Mononuclear cell (primary cell): ENCODE measurements around the gene SLC22A12. TPM values are rescaled to one million over a fixed set of nuclear protein-coding genes. Genes with fewer than 3 reads are reported as not detected.

Experiments
- H3K27me3 ChIP-seq: 2 replicates; pipeline ENCODE4 v1.6.0; 2011; ENCODE audit warnings: low read length, control low read depth; ENCODE audit not compliant: insufficient read depth
- H3K4me1 ChIP-seq: 2 replicates; pipeline ENCODE4 v1.5.1; 2011; ENCODE audit warnings: mild to moderate bottlenecking, low read length, control low read depth; ENCODE audit not compliant: insufficient read depth
- H3K4me3 ChIP-seq: 2 replicates; pipeline ENCODE4 v1.5.1; 2011; ENCODE audit warnings: mild to moderate bottlenecking, low read length, moderate library complexity
- H3K9me3 ChIP-seq: 2 replicates; pipeline ENCODE4 v1.5.1; 2011; ENCODE audit warnings: low read depth, mild to moderate bottlenecking, control low read depth, low read length
- total RNA-seq: library from RNA; depleted of rRNA; stranded (reverse); fragments of >200 nt; gene quantifications from one replicate; pipeline ENCODE4 v1.2.3, GENCODE V29; 2012

SLC22A12 gene
- total RNA-seq, 1 donor = not detected

DNA sequence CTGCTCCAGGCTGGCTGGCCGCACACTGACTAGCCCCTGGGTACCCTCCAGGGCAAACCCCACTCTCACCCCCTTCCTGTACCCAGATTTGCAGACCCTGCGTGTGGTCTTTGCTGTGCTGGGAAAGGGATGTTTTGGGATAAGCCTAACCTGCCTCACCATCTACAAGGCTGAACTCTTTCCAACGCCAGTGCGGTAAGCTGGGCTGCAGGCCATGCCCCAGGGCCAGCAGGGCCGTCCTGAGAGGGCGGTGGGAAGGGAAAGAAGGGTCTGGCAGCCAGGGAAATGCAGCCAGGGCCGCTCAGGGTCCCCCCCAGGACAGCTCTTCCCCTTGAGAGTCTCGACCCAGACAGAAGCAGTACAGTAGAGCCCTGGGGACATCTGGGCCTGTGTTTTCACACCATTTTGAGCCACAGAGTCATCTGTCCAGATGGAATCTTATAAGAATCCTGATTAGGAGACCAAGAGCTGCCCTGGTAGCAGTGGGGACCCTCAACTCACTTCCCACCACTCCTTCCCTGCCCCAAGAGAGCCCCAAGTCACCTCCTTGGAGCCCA is 22.4 kb upstream of the SLC22A12 start:
- H3K27me3 ChIP-seq = no peaks in the 10 kb centered on the region

DNA sequence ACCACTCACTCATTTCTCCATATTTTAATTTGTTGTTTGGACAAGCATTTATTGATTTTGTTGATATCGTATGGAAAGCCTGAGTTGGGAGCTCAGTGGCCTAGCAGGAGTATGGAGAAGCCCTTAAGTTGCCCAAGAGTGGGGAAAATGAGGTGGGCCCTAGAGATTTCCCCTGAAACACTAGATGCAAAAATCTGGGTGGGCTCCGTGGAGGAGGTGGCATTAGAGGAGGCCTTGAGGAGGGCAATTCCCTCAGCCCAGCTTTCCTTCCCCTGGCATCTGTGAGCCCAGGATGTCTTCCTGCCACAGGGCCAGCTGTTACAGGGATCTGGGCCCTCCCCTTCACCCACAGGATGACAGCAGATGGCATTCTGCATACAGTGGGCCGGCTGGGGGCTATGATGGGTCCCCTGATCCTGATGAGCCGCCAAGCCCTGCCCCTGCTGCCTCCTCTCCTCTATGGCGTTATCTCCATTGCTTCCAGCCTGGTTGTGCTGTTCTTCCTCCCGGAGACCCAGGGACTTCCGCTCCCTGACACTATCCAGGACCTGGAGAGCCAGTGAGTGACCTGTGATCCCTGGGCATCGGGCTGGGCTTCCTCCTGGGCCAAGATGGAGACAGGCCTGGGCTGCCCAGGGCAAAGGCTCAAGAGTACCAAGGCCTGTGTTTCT is 21.6 kb upstream of the SLC22A12 start:
- Histone ChIP-seq H3K4me3 (no peak overlapping the region), H3K4me1 (no peaks in the 10 kb centered on the region), H3K9me3 (no peaks in the 10 kb centered on the region), H3K27me3 (no peaks in the 10 kb centered on the region)

More for the DNA sequence above, 22.4 kb upstream of the SLC22A12 start:
- H3K9me3 ChIP-seq = no peaks in the 10 kb centered on the region
- no peaks in the 10 kb centered on the region for H3K4me1 ChIP-seq
- H3K4me3 ChIP-seq = no peak overlapping the region

DNA sequence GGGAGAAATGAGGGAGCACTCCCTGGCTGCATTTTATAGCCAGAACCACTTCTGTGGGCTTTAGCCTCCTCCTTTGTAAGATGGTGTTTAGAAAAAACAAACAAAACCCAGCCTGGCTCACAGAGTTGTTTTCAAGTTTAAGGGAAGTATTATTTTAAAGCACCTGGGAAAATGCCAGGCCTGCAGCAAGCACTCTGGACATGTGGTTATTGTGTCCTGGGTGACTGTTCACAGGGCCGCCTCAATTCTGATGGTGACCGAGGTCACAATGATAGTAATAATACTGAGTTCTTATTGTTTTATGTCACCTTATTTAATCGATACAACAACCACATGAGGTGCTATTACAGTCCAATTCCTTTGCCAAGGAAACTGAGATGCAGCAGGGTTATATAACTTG is 20.7 kb upstream of the SLC22A12 start:
- Histone ChIP-seq H3K4me3 (no peak overlapping the region), H3K27me3 (no peaks in the 10 kb centered on the region), H3K9me3 (no peaks in the 10 kb centered on the region), H3K4me1 (no peaks in the 10 kb centered on the region)

DNA sequence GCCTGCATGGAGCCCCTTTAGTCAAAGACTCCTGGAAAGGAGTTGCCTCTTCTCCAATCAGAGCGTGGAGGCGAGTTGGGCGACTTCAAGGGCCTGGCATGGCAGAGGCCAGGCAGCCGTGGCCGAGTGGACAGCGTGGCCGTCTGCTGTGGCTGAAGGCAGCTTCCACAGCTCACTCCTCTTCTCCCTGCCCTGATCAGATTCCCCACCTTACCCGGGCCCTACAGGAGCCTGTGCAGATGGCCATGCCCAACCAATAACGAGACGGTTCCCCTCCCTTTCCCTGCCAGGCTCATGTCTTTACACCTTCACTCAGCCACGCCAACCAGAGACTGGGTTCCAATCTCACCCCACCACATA is 20.0 kb upstream of the SLC22A12 start:
- no peaks in the 10 kb centered on the region for H3K9me3 ChIP-seq
- no peaks in the 10 kb centered on the region for H3K27me3 ChIP-seq
- no peak overlapping the region for H3K4me3 ChIP-seq
- no peaks in the 10 kb centered on the region for H3K4me1 ChIP-seq

DNA sequence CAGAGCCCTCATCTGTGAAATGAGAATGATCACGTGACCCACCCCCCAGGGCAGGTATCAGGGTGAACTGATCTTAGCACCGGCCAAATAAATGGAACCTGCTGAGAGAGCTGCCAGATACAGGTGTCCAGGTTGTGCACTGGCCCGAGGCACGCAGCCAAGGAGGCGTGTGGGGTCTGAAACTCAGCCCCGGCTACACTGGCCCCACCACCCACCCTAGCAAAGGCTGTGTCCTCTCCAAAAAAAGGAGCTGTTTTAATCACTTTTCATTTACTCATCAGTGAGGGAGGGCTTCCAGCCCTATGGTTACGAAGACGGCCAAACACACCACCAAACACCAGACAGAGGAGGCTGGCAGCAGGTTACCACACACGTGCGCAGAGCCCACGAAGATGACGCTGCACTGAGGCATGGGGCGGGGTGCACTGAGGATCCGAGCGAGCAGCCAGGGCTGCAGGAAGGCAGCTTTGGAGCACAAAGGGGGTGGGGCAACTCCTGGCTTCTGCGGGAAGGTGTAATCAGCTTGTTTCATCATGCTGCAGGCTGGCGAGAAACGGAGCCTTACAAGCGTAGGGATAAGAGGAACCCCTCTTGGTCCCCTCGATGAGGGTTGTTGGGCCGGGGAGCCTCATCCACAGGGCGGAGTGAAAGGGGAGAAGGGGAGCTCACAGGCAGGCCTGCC is 19.5 kb upstream of the SLC22A12 start:
- Histone ChIP-seq H3K4me1 (no peaks in the 10 kb centered on the region), H3K9me3 (no peaks in the 10 kb centered on the region)

DNA sequence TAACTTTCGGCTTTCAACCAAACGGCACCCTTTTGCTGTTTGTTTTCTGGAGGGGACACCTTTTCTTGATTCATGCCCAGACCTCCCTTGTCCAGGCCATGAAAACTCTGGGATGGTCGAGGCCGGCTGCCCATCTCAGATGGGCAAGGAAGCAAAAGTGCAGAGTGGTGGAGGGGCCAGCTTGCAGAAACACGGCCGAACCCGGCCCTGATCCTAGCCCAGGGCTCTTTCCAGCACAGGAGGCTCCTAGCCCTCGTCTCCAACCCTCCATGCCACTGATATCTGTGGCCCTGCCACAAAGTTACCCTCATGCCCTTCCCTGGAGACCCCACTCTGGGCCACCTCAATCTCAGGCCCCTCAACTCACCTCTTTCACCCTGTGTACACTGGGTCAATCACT is 18.9 kb upstream of the SLC22A12 start:
- Histone ChIP-seq H3K27me3 (no peaks in the 10 kb centered on the region), H3K9me3 (no peaks in the 10 kb centered on the region), H3K4me3 (no peak overlapping the region), H3K4me1 (no peaks in the 10 kb centered on the region)

More for the DNA sequence above, 19.5 kb upstream of the SLC22A12 start:
- Histone ChIP-seq H3K27me3 (no peaks in the 10 kb centered on the region), H3K4me3 (no peak overlapping the region)

DNA sequence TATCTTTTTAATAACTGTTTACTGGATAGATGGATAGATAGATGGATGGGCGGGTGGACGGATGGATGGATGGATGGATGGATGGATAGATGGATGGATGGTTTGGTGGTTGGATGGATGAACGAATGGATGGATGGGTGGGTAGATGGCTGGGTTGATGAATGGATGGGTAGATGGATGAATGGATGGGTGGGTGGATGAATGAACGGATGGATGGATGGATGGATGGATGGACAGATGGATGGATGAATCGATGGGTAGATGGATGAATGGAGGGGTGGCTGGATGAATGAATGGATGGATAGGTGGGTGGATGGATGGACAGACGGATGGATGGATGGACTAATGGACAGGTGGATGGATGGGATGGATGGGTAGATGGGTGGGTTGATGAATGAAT is 13.8 kb upstream of the SLC22A12 start:
- Histone ChIP-seq H3K27me3 (no peaks in the 10 kb centered on the region), H3K9me3 (no peaks in the 10 kb centered on the region), H3K4me3 (no peak overlapping the region), H3K4me1 (no peaks in the 10 kb centered on the region)

DNA sequence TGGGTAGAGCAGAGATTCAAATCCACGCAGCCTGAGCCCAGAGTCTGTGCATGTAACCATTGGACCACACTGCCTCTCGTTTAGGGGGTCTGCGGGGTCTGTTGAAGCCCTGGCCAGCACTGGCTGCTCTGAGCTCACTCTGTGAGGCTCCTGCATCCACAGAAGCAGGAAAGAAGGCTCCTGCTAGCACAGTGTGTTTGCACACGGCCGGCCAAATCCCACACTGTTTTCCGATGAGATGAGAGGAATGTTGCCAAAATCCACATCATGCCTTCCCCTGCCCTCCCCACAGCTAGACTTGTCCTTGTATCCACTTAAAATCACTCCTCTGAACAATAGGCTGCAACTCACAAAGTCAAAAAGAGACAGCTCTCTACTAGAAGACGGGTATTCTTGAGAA is 10.6 kb upstream of the SLC22A12 start:
- H3K27me3 ChIP-seq = no peaks in the 10 kb centered on the region
- H3K4me3 ChIP-seq = no peak overlapping the region
- H3K4me1 ChIP-seq = no peaks in the 10 kb centered on the region
- H3K9me3 ChIP-seq = no peaks in the 10 kb centered on the region

DNA sequence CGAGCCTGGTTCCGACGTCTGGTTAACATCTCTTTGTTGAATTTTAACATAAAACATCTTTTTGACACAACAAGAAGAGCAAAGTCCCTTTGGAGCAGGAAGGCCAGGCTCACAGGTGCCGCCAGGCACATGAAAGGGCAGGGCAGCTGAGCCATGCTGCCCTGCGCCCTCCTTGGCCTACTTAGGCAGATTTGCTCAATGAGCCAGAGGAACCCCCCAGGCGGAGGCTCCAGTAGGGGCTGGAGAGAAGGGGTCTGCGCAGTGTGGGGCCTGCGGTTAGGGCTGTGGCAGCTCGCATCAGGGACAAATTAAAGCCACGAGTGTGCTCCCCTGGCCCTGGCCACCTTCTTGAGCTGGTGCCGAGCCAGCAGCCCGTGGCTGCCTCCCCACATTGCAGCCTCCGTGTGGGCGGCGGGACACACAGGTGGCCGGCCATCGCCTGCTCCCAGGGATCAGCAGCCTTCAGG is 9.9 kb upstream of the SLC22A12 start:
- Histone ChIP-seq H3K4me1 (no peaks in the 10 kb centered on the region), H3K27me3 (no peaks in the 10 kb centered on the region)

DNA sequence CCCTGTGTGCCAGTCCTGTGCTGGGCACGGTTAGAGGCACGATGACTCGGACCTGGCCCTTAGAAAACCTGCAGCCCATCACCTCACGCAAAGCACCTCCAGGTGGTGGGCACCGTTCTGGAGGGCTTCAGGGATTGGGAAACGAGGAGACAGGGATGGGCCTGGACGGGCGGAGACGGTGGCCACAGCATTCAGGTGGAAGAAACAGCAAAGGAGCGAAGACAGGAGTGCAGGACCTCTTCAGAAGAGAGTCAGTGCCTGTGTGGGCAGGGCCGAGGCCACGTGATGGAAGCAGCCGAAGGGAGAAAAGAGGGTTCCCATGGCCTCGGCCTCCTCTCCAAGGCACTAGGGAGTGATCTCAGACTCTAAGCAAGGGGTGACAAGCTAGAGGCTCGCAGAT is 8.1 kb upstream of the SLC22A12 start:
- H3K27me3 ChIP-seq = no peaks in the 10 kb centered on the region
- no peaks in the 10 kb centered on the region for H3K9me3 ChIP-seq
- H3K4me1 ChIP-seq = no peaks in the 10 kb centered on the region
- no peak overlapping the region for H3K4me3 ChIP-seq

More for the DNA sequence above, 9.9 kb upstream of the SLC22A12 start:
- Histone ChIP-seq H3K9me3 (no peaks in the 10 kb centered on the region), H3K4me3 (no peak overlapping the region)

DNA sequence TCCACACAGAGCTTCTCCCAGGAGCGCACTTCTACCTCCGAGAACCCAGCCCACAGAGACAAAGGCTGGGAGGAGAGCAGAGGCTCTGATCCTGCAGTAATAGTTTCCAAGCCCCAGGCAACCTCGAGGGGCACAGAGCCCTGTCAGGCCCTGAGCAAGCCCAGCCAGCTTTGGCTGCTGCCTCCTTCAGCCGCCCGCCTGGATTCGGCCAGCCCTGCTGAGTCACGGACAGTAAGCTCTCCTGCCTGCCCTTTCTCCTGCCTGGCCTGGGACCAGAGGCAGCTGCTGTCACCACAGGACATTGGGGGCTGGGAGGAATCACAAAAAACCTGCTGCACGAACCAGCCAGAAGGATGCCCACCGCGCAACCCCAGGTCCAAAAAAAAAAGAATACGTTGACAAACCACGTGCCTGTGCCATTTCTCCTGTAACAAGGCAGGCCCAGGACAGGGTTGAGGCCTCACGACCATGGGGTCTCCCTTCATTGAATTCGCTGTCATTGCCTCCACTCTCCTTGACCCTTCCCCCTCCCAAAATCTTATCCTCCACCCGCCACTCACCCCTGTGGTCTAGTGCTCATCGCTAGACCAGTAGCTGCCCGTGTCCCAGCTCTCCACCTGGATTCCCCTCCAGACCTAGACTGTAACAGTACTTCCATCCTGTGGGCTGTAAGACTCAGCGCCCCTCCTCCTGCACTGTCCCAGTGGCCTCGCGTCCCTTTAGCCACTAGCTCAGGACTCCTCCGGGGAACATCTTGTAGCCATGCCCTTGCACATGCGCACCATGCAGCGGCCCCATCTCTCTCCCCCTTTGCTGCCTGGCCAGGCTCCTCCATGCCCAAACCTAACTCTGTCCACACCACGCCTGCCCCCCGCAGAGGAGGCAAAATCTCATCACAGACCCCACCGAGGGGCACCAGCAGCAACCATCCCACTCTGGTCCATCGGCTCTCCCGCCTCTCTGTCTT is 7.4 kb upstream of the SLC22A12 start:
- H3K4me3 ChIP-seq = no peak overlapping the region
- no peaks in the 10 kb centered on the region for H3K4me1 ChIP-seq
- no peaks in the 10 kb centered on the region for H3K9me3 ChIP-seq
- H3K27me3 ChIP-seq = no peaks in the 10 kb centered on the region

DNA sequence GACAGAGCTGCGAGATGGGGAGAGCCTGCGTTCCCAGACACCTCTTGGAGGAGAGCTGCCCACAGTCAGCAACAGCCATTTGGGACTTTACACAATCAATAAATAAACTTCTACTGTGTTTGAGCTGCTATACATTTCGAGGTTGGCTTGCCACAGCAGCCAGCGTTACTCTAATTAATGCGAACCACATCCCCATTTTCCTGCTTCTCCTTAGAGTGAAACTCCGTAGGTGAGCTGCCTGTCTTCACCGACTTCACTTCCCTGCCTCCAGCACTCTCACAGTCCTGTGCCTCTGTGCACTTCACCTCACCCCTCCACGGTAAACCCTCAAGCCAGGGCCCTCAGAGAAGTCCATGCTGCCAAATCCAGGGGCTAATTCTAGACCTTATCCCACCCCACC is 5.9 kb upstream of the SLC22A12 start:
- no peak overlapping the region for H3K4me3 ChIP-seq
- no peaks in the 10 kb centered on the region for H3K4me1 ChIP-seq
- H3K9me3 ChIP-seq = no peaks in the 10 kb centered on the region
- H3K27me3 ChIP-seq = no peaks in the 10 kb centered on the region

DNA sequence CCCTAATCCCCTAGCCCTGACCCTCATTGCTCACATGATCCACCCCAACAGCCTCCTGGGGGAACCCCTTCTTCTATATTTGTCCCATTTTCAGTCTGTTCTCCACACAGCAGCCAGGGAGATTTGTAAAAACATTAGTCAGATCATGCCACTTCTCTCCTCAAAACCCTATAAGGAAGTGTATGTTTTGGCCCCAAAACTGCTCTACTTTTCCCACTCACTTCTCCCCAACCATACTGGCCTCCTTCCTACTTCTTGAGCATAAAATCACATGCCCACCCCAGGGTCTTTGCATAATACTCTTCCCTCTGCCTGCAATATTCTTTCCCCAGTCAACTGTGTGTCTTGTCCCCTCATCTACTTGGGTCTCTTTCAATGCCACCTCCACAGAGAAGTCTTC is 4.7 kb upstream of the SLC22A12 start:
- H3K4me1 ChIP-seq = no peaks in the 10 kb centered on the region
- no peaks in the 10 kb centered on the region for H3K9me3 ChIP-seq
- no peaks in the 10 kb centered on the region for H3K27me3 ChIP-seq
- no peak overlapping the region for H3K4me3 ChIP-seq

DNA sequence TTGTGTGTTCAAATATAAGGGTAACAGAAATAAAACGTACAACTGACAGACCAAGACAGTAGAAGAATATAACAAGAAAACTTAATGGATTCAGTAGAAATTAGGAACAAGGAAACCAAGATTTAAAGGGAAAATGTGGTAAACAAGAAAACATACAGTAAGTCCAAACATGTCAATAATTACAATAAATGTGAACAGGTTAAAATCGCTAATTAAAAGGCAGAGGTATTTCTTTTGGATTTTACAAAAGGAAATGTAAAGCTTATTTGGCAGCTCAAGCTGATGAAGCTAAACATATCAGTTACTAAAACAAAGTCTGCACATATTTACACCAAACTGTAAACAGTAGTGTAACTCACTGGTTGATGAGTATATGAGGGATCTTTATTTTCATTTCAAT is 2.3 kb upstream of the SLC22A12 start:
- H3K4me3 ChIP-seq = no peak overlapping the region
- no peaks in the 10 kb centered on the region for H3K27me3 ChIP-seq
- H3K9me3 ChIP-seq = no peaks in the 10 kb centered on the region
- no peaks in the 10 kb centered on the region for H3K4me1 ChIP-seq
